MM.1S (cell line): ENCODE measurements around the gene ZBTB42.

Experiments
- DNase-seq: peaks from one replicate; pipeline ENCODE4 v3.0.0-alpha.2; 2015
- H2AFZ ChIP-seq: fragments of 300-600 bp; sonication (generic); 2 replicates; pipeline ENCODE4 v1.6.0; 2016; ENCODE audit warnings: antibody characterized with exemption, low read length
- H3F3A ChIP-seq: fragments of 300-600 bp; sonication (generic); 2 replicates; pipeline ENCODE4 v1.6.1; 2016; ENCODE audit warnings: mild to moderate bottlenecking, antibody characterized with exemption, low read length, moderate library complexity, mixed read lengths; ENCODE audit not compliant: insufficient read depth
- H3K27ac ChIP-seq: fragments of 300-600 bp; sonication (generic); 2 replicates; pipeline ENCODE4 v1.5.1; 2016; ENCODE audit warnings: mild to moderate bottlenecking, low read length
- H3K27me3 ChIP-seq: fragments of 300-600 bp; sonication (generic); replicated peaks from 2 replicates; pipeline ENCODE4 v1.6.0; 2016; ENCODE audit warnings: low read length; ENCODE audit not compliant: insufficient read depth
- H3K36me3 ChIP-seq: fragments of 300-600 bp; sonication (generic); replicated peaks from 2 replicates; pipeline ENCODE4 v1.6.1; 2016; ENCODE audit warnings: mild to moderate bottlenecking, low read length, mixed read lengths; ENCODE audit not compliant: insufficient read depth
- H3K4me1 ChIP-seq: fragments of 300-600 bp; sonication (generic); 2 replicates; pipeline ENCODE4 v1.6.1; 2016; ENCODE audit warnings: low read length, mixed read lengths
- H3K4me2 ChIP-seq: fragments of 300-600 bp; sonication (generic); 2 replicates; pipeline ENCODE4 v1.6.0; 2016; ENCODE audit warnings: low read depth, low read length
- H3K4me3 ChIP-seq: fragments of 300-600 bp; sonication (generic); 2 replicates; pipeline ENCODE4 v1.5.1; 2016; ENCODE audit warnings: low read length, mixed read lengths
- H3K79me2 ChIP-seq: fragments of 300-600 bp; sonication (generic); 2 replicates; pipeline ENCODE4 v1.6.1; 2016; ENCODE audit warnings: mixed run types, low read length, mixed read lengths
- H3K9ac ChIP-seq: fragments of 300-600 bp; sonication (generic); 2 replicates; pipeline ENCODE4 v1.6.1; 2016; ENCODE audit warnings: low read length, mixed read lengths
- H3K9me2 ChIP-seq: fragments of 300-600 bp; sonication (generic); replicated peaks from 2 replicates; pipeline ENCODE4 v1.6.1; 2016; ENCODE audit warnings: mild to moderate bottlenecking, low read length, mixed read lengths; ENCODE audit not compliant: insufficient read depth
- H3K9me3 ChIP-seq: fragments of 300-600 bp; sonication (generic); replicated peaks from 2 replicates; pipeline ENCODE4 v1.6.1; 2016; ENCODE audit warnings: mild to moderate bottlenecking, low read length, mixed read lengths; ENCODE audit not compliant: insufficient read depth
- H4K20me1 ChIP-seq: fragments of 300-600 bp; sonication (generic); 2 replicates; pipeline ENCODE4 v1.6.1; 2016; ENCODE audit warnings: mild to moderate bottlenecking, low read length, moderate library complexity, mixed read lengths; ENCODE audit not compliant: insufficient read depth
- EZH2 ChIP-seq: fragments of 300-600 bp; sonication (generic); optimal IDR thresholded peaks from 2 replicates; pipeline ENCODE3; 2017; ENCODE audit warnings: low read depth, mild to moderate bottlenecking, antibody characterized with exemption, low read length, mixed read lengths
- EZH2phosphoT487 ChIP-seq: fragments of 300-600 bp; sonication (generic); IDR thresholded peaks from 2 replicates; pipeline ENCODE4 v1.6.1; 2018; ENCODE audit warnings: antibody characterized with exemption, low read length
- TF ChIP-seq, protein P1 (sequence below): fragments of 300-600 bp; sonication (generic); IDR thresholded peaks from 2 replicates; pipeline ENCODE4 v1.5.1; 2016; ENCODE audit warnings: antibody characterized with exemption, low read length, mixed read lengths

ZBTB42 gene

DNA sequence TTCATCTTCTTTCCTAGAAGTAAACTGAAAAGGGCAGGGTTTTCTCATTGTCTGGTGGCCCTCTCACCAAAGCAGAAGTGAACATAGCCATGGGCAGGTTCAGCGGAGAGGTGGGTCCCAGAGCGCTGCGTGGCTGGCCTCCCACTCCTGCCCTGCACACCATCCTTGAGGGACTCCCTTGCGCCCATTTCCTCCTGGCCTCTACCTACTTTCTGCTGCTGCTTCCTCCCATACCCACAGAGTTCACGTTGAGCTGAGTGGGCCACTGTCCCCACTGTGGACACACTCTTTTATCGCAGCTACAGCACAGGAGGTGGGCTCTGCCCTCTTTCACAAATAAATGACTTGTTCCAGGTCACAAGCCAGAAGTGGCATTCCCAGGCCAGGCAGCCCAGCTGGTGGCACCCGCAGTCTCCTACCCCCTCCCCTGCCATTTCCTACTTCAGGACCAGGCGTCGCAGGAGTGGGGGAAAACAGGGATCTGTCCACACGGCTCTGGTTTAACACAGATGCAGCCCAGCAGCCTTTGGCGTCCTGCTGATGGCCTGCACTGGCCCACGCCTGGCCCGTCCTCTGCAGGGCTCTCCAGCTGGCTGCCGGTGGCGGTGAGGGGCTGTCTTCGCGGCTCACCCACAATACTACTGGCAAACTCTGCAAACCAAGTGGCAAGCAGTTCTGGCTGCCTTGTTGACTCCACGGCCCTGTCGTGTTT is 43.1 kb upstream of the ZBTB42 start:
- H3K4me2 ChIP-seq, result no peak overlapping the region
- H3K27ac ChIP-seq, result no peak overlapping the region
- no peaks in the 10 kb centered on the region for H4K20me1 ChIP-seq
- no peaks in the 10 kb centered on the region for H3K4me1 ChIP-seq
- H3K9ac ChIP-seq, result no peak overlapping the region
- no peak for DNase-seq
- no peak overlapping the region for H3K4me3 ChIP-seq
- no peaks in the 10 kb centered on the region for H3K9me2 ChIP-seq
- H3K36me3 ChIP-seq, result no peaks in the 10 kb centered on the region
- H3K79me2 ChIP-seq, result peaks cover 32% of the 10 kb centered on the region
- no peaks in the 10 kb centered on the region for H3K27me3 ChIP-seq
- H3K9me3 ChIP-seq, result no peaks in the 10 kb centered on the region
- TF ChIP-seq, protein P1, sequence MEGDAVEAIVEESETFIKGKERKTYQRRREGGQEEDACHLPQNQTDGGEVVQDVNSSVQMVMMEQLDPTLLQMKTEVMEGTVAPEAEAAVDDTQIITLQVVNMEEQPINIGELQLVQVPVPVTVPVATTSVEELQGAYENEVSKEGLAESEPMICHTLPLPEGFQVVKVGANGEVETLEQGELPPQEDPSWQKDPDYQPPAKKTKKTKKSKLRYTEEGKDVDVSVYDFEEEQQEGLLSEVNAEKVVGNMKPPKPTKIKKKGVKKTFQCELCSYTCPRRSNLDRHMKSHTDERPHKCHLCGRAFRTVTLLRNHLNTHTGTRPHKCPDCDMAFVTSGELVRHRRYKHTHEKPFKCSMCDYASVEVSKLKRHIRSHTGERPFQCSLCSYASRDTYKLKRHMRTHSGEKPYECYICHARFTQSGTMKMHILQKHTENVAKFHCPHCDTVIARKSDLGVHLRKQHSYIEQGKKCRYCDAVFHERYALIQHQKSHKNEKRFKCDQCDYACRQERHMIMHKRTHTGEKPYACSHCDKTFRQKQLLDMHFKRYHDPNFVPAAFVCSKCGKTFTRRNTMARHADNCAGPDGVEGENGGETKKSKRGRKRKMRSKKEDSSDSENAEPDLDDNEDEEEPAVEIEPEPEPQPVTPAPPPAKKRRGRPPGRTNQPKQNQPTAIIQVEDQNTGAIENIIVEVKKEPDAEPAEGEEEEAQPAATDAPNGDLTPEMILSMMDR, result no peak
- TF ChIP-seq EZH2 (no peak), EZH2phosphoT487 (no peak)
- no peaks in the 10 kb centered on the region for H3F3A ChIP-seq
- H2AFZ ChIP-seq, result no peak overlapping the region

DNA sequence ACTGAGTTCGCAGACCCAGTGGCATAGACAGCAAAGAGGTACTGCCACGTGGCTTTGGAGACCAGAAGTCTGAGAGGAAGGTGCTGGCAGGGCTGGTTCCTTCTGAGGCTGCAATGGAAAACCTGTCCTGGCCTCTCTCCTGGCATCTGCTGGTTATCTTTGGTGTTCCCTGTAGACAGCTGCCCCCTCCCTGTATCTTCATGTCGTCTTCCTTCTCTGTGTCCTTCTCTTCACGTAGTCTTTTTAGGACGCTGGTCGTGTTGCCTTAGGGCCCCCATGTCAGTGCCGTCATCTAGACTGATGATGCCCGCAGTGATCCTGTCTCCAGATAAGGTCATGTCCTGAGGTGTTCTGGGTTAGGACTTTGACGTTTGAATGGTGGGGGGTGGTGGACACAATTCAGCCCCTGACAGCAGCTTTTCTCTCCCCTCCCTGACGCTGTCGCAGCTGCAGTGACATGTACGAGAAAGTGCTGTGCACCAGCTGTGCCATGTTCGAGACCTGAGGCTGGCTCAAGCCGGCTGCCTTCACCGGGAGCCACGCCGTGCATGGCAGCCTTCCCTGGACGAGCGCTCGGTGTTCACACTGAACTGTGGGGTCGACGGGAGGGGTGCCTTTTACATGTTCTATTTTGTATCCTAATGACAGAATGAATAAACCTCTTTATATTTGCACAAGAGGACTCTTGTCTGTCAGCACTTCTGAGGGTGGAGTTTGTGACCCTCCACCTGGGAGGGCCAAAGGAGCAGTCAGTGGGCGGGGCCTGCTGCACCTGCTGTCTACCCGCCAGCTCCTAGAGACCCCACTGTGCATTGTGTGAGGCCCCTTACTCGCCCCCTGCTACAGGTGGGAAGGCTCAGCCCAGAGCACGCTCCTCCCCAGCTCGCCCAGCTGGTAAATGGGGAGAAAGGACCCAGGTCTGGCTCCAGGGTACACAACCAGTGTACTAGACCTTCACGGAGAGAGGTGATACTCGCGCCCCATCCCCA is 41.6 kb upstream of the ZBTB42 start:
- peaks cover 18% of the 10 kb centered on the region for H3K79me2 ChIP-seq
- no peak for TF ChIP-seq EZH2phosphoT487
- TF ChIP-seq, protein P1, result no peak
- no peak for TF ChIP-seq EZH2

DNA sequence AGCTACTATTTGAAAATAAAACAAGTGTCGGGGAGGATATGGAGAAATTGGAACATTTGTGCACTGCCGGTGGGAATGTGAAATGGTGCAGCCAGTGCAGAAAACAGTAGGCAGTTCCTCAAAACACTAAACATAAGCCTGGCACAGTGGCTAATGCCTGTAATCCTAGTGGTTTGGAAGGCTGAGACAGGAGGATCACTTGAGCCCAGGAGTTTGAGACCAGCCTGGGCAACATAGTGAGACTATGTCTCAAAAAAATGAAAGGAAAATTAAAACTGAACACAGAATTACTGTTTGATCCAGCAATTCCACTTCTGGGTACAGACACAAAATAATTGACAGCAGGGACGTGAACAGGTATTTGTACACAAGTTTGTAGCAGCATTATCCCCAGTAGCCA is 35.4 kb upstream of the ZBTB42 start:
- no peak for DNase-seq
- TF ChIP-seq, protein P1, result no peak
- TF ChIP-seq EZH2phosphoT487 (no peak), EZH2 (no peak)
- H4K20me1 ChIP-seq, result no peaks in the 10 kb centered on the region
- H3K27ac ChIP-seq, result no peak overlapping the region
- no peaks in the 10 kb centered on the region for H3K4me1 ChIP-seq
- no peak overlapping the region for H3K4me2 ChIP-seq
- H3K27me3 ChIP-seq, result no peaks in the 10 kb centered on the region
- H3K79me2 ChIP-seq, result no peaks in the 10 kb centered on the region
- H3K36me3 ChIP-seq, result no peaks in the 10 kb centered on the region
- no peak overlapping the region for H3K4me3 ChIP-seq
- H3K9ac ChIP-seq, result no peak overlapping the region
- H3F3A ChIP-seq, result no peaks in the 10 kb centered on the region
- H3K9me2 ChIP-seq, result no peaks in the 10 kb centered on the region
- H3K9me3 ChIP-seq, result no peaks in the 10 kb centered on the region
- H2AFZ ChIP-seq, result no peak overlapping the region

More for the DNA sequence above, 41.6 kb upstream of the ZBTB42 start:
- Histone ChIP-seq H3F3A (no peaks in the 10 kb centered on the region), H3K9ac (no peak overlapping the region), H3K4me3 (no peak overlapping the region), H3K9me3 (no peaks in the 10 kb centered on the region), H3K9me2 (no peaks in the 10 kb centered on the region), H3K36me3 (no peaks in the 10 kb centered on the region), H3K27ac (no peak overlapping the region), H2AFZ (no peak overlapping the region), H3K4me2 (no peak overlapping the region), H3K4me1 (no peaks in the 10 kb centered on the region), H4K20me1 (no peaks in the 10 kb centered on the region), H3K27me3 (no peaks in the 10 kb centered on the region)
- DNase-seq, result no peak
